T-cell (primary cell): ENCODE measurements around the gene OR4C6. TPM values are rescaled to one million over a fixed set of nuclear protein-coding genes. Genes with fewer than 3 reads are reported as not detected.

ENCODE experiments used
- ATAC-seq, 4 experiments: fragments of 200-7000 bp in 3 of 4; fragments of 150-1000 bp in 1 of 4; cut with Tn5 transposase; replicated peaks in 1 of 4; 1 replicate in 3 of 4; 2 replicates in 1 of 4; pipeline ENCODE4 v1.10.0; 2021; ENCODE audit warnings: moderate library complexity in 3 of 4, mild to moderate bottlenecking in 2 of 4, moderate number of reproducible peaks in 1 of 4
- CTCF ChIA-PET, 2 donors: fragments of 300-600 bp; sonication (Branson Sonifier 250); formaldehyde crosslinking; loops; one replicate each; lab custom pipeline; 2022; ENCODE audit warnings: antibody characterized with exemption in 2 of 2; lab: Charles Lee
- POLR2A ChIA-PET, 2 donors: fragments of 300-600 bp; sonication (Branson Sonifier 250); formaldehyde crosslinking; loops; one replicate each; lab custom pipeline; 2022; ENCODE audit warnings: antibody characterized with exemption in 2 of 2; lab: Charles Lee
- DNase-seq, 35 experiments: peaks; one replicate each; pipeline versions ENCODE4 v3.0.0 to v3.0.0-alpha.2; 2013 to 2023
- H3K27ac ChIP-seq: one replicate; pipeline ENCODE4 v1.5.1; 2013; ENCODE audit warnings: low read length
- H3K27me3 ChIP-seq, 2 experiments: replicated peaks in 1 of 2; 1 replicate in 1 of 2; 2 replicates in 1 of 2; pipeline versions ENCODE4 v1.6.1 to v1.7.0; 2013; ENCODE audit warnings: low read length in 1 of 2, mixed read lengths in 1 of 2; ENCODE audit not compliant: control insufficient read depth in 2 of 2, insufficient read depth in 2 of 2; ENCODE audit errors: extremely low read depth in 1 of 2
- H3K36me3 ChIP-seq, 2 donors: 1 replicate in 1 of 2; 2 replicates in 1 of 2; pipeline versions ENCODE4 v1.6.1 to v1.7.0; 2013; ENCODE audit warnings: low read length in 1 of 2; ENCODE audit not compliant: control insufficient read depth in 2 of 2, insufficient read depth in 1 of 2; ENCODE audit errors: extremely low read depth in 1 of 2
- H3K4me1 ChIP-seq, 2 experiments: 1 replicate in 1 of 2; 2 replicates in 1 of 2; pipeline versions ENCODE4 v1.6.1 to v1.7.0; 2013; ENCODE audit warnings: low read length in 2 of 2, mixed read lengths in 1 of 2; ENCODE audit not compliant: insufficient read depth in 2 of 2, control insufficient read depth in 1 of 2; ENCODE audit errors: extremely low read depth in 1 of 2
- H3K4me3 ChIP-seq, 2 donors: 1 replicate in 1 of 2; 2 replicates in 1 of 2; pipeline versions ENCODE4 v1.5.1 to v1.7.0; 2013; ENCODE audit warnings: mild to moderate bottlenecking in 2 of 2, low read length in 1 of 2, moderate library complexity in 1 of 2; ENCODE audit not compliant: control insufficient read depth in 1 of 2; ENCODE audit errors: extremely low read depth in 1 of 2
- H3K9me3 ChIP-seq: 2 replicates; pipeline ENCODE4 v1.7.0; 2013
- H3K27ac Mint-ChIP-seq, 2 donors: one replicate each; pipeline ENCODE4 v1.8.0; 2020 to 2021; ENCODE audit warnings: mild to moderate bottlenecking in 2 of 2, mixed read lengths in 2 of 2
- H3K27me3 Mint-ChIP-seq, 2 donors: one replicate each; pipeline ENCODE4 v1.8.0; 2021 to 2022; ENCODE audit warnings: mixed read lengths in 2 of 2
- H3K36me3 Mint-ChIP-seq: one replicate; pipeline ENCODE4 v1.8.0; 2021; ENCODE audit warnings: mixed read lengths
- H3K4me1 Mint-ChIP-seq, 3 donors: one replicate each; pipeline ENCODE4 v1.8.0; 2020 to 2022; ENCODE audit warnings: mixed read lengths in 3 of 3, mild to moderate bottlenecking in 1 of 3
- H3K4me3 Mint-ChIP-seq, 3 donors: one replicate each; pipeline ENCODE4 v1.8.0; 2020 to 2022; ENCODE audit warnings: mild to moderate bottlenecking in 3 of 3, mixed read lengths in 3 of 3, moderate library complexity in 3 of 3
- H3K9me3 Mint-ChIP-seq, 3 donors: one replicate each; pipeline ENCODE4 v1.8.0; 2020 to 2022; ENCODE audit warnings: mixed read lengths in 3 of 3
- WGBS: methylation state at CpG from one replicate; pipeline ENCODE4 v1.1.5; 2013; ENCODE audit warnings: missing lambda C conversion rate; ENCODE audit not compliant: insufficient coverage; 5-methylcytosine and 5-hydroxymethylcytosine counted together
- total RNA-seq, 35 experiments: library from RNA in 6 of 35; stranded (reverse) in 6 of 35; fragments of 120-200 nt in 1 of 35; gene quantifications; one replicate each; pipeline versions ENCODE4 v1.2.1 to v1.2.4 and lab custom pipeline; 2013 to 2026

The OR4C6 gene
- total RNA-seq, 5 donors from 2014 or later (not counting 1 experiment from before 2014, with no cell fraction given), result not detected

- no peaks in the 10 kb centered on the region for H3K36me3 ChIP-seq
- Mint-ChIP-seq H3K36me3 (no peaks in the 10 kb centered on the region), H3K9me3 (peaks cover 11 to 22% (median 22%) of the 10 kb centered on the region in 3 donors), H3K4me3 (no peak overlapping the region), H3K27me3 (no peaks in the 10 kb centered on the region), H3K4me1 (no peaks in the 10 kb centered on the region), H3K27ac (no peak overlapping the region)
- peaks cover 4% of the 10 kb centered on the region for H3K9me3 ChIP-seq
- H3K27me3 ChIP-seq, result no peaks in the 10 kb centered on the region
- CTCF ChIA-PET, result no interaction called here
- H3K27ac ChIP-seq, result no peak overlapping the region
- WGBS, result no CpG with 5 or more reads among the region's 2 CpGs
- no peaks in the 10 kb centered on the region for H3K4me1 ChIP-seq
- H3K4me3 ChIP-seq, result no peak overlapping the region
- ATAC-seq, result no peak
- no peak for DNase-seq
- POLR2A ChIA-PET, result no interaction called here
Measured at GRCh38 chr11:55658031-55658573, 3.9 kb upstream of the OR4C6 start.

GRCh38 chr11:55658608-55659007, 3.4 kb upstream of the OR4C6 start:
- H3K9me3 ChIP-seq, result peaks cover 4% of the 10 kb centered on the region
- Mint-ChIP-seq H3K27me3 (no peaks in the 10 kb centered on the region), H3K9me3 (peaks cover 11 to 23% (median 21%) of the 10 kb centered on the region in 3 donors), H3K4me3 (no peak overlapping the region), H3K4me1 (no peaks in the 10 kb centered on the region), H3K27ac (no peak overlapping the region), H3K36me3 (no peaks in the 10 kb centered on the region)
- no peak overlapping the region for H3K4me3 ChIP-seq
- DNase-seq (no peak), ATAC-seq (no peak)
- no peaks in the 10 kb centered on the region for H3K27me3 ChIP-seq
- H3K27ac ChIP-seq, result no peak overlapping the region
- ChIA-PET POLR2A (no interaction called here), CTCF (no interaction called here)
- H3K36me3 ChIP-seq, result no peaks in the 10 kb centered on the region
- no peaks in the 10 kb centered on the region for H3K4me1 ChIP-seq
- 33% methylated on average over 1 of the region's 1 CpG for WGBS

GRCh38 chr11:55669376-55669775, 7.4 kb downstream of the OR4C6 start:
- ChIA-PET POLR2A (no interaction called here), CTCF (no interaction called here)
- Mint-ChIP-seq H3K9me3 (peaks cover 4 to 17% (median 16%) of the 10 kb centered on the region in 3 donors), H3K27ac (no peak overlapping the region), H3K4me3 (no peak overlapping the region), H3K36me3 (no peaks in the 10 kb centered on the region), H3K27me3 (no peaks in the 10 kb centered on the region), H3K4me1 (no peaks in the 10 kb centered on the region)
- no CpG with 5 or more reads among the region's 2 CpGs for WGBS
- H3K36me3 ChIP-seq, result no peaks in the 10 kb centered on the region
- H3K4me1 ChIP-seq, result no peaks in the 10 kb centered on the region
- no peak overlapping the region for H3K4me3 ChIP-seq
- no peaks in the 10 kb centered on the region for H3K27me3 ChIP-seq
- DNase-seq, result no peak
- no peak for ATAC-seq
- no peak overlapping the region for H3K27ac ChIP-seq
- H3K9me3 ChIP-seq, result peaks cover 8% of the 10 kb centered on the region

GRCh38 chr11:55673860-55674259, 11.9 kb downstream of the OR4C6 start:
- Mint-ChIP-seq H3K4me3 (no peak overlapping the region), H3K4me1 (no peaks in the 10 kb centered on the region), H3K9me3 (peaks cover 0 to 20% (median 4%) of the 10 kb centered on the region in 3 donors), H3K27ac (no peak overlapping the region), H3K36me3 (no peaks in the 10 kb centered on the region), H3K27me3 (no peaks in the 10 kb centered on the region)
- ATAC-seq (no peak), DNase-seq (no peak)
- H3K27me3 ChIP-seq, result no peaks in the 10 kb centered on the region
- no peaks in the 10 kb centered on the region for H3K4me1 ChIP-seq
- peaks cover 8% of the 10 kb centered on the region for H3K9me3 ChIP-seq
- POLR2A ChIA-PET, result no interaction called here
- H3K27ac ChIP-seq, result no peak overlapping the region
- WGBS, result 60% methylated on average over 1 of the region's 5 CpGs
- no peak overlapping the region for H3K4me3 ChIP-seq
- CTCF ChIA-PET, result no interaction called here
- no peaks in the 10 kb centered on the region for H3K36me3 ChIP-seq

GRCh38 chr11:55697817-55698216, 35.8 kb downstream of the OR4C6 start:
- Histone ChIP-seq H3K36me3 (no peaks in the 10 kb centered on the region), H3K27ac (no peak overlapping the region), H3K27me3 (no peaks in the 10 kb centered on the region), H3K9me3 (peaks cover 3% of the 10 kb centered on the region), H3K4me1 (no peaks in the 10 kb centered on the region), H3K4me3 (no peak overlapping the region)
- ATAC-seq (no peak), DNase-seq (no peak)
- Mint-ChIP-seq H3K36me3 (no peaks in the 10 kb centered on the region), H3K27ac (no peak overlapping the region), H3K9me3 (peaks cover 4 to 21% (median 11%) of the 10 kb centered on the region in 3 donors), H3K4me3 (no peak overlapping the region), H3K4me1 (no peaks in the 10 kb centered on the region), H3K27me3 (no peaks in the 10 kb centered on the region)
- POLR2A ChIA-PET, result no interaction called here
- 76% methylated on average over 2 of the region's 3 CpGs for WGBS
- CTCF ChIA-PET, result no interaction called here

- H3K27me3 Mint-ChIP-seq, result no peaks in the 10 kb centered on the region
- H3K27ac Mint-ChIP-seq, result no peak overlapping the region
- 83% methylated on average over 4 of the region's 4 CpGs for WGBS
Measured at GRCh38 chr11:55701429-55701828, 39.4 kb downstream of the OR4C6 start.

GRCh38 chr11:55707029-55707428, 45.0 kb downstream of the OR4C6 start:
- no peaks in the 10 kb centered on the region for H3K9me3 ChIP-seq
- no peak for DNase-seq
- Mint-ChIP-seq H3K27ac (no peak overlapping the region), H3K4me3 (no peak overlapping the region), H3K9me3 (peaks cover 4 to 21% (median 19%) of the 10 kb centered on the region in 3 donors), H3K36me3 (no peaks in the 10 kb centered on the region), H3K27me3 (no peaks in the 10 kb centered on the region), H3K4me1 (no peaks in the 10 kb centered on the region)
- H3K27ac ChIP-seq, result no peak overlapping the region
- POLR2A ChIA-PET, result no interaction called here
- no peaks in the 10 kb centered on the region for H3K36me3 ChIP-seq
- H3K27me3 ChIP-seq, result no peaks in the 10 kb centered on the region
- CTCF ChIA-PET, result no interaction called here
- H3K4me3 ChIP-seq, result no peak overlapping the region
- no peak for ATAC-seq
- H3K4me1 ChIP-seq, result no peaks in the 10 kb centered on the region

More at GRCh38 chr11:55701429-55701828, 39.4 kb downstream of the OR4C6 start:
- peaks cover 3% of the 10 kb centered on the region for H3K9me3 ChIP-seq
- no peaks in the 10 kb centered on the region for H3K36me3 ChIP-seq
- no peaks in the 10 kb centered on the region for H3K36me3 Mint-ChIP-seq
- H3K27ac ChIP-seq, result no peak overlapping the region
- no peaks in the 10 kb centered on the region for H3K4me1 ChIP-seq
- ChIA-PET CTCF (no interaction called here), POLR2A (no interaction called here)
- no peaks in the 10 kb centered on the region for H3K27me3 ChIP-seq
- H3K4me3 ChIP-seq, result no peak overlapping the region
- no peaks in the 10 kb centered on the region for H3K4me1 Mint-ChIP-seq
- H3K4me3 Mint-ChIP-seq, result no peak overlapping the region
- peaks cover 8 to 22% (median 17%) of the 10 kb centered on the region in 3 donors for H3K9me3 Mint-ChIP-seq
- ATAC-seq, result no peak
- no peak for DNase-seq
